Astrocyte (in vitro differentiated cells and primary cell): Measurements from ENCODE around the gene SPDYE16. TPM values are rescaled to one million over a fixed set of nuclear protein-coding genes. Genes with fewer than 3 reads are reported as not detected.
A peak's percentile ranks its signal among the peaks of the same experiment; 100 is the strongest.
"Not testable (repeated sequence)": the region's sequence is repeated elsewhere in the genome, so short reads cannot be mapped to it uniquely, and the experiment has no call there.

ENCODE experiments used
- DNase-seq: peaks from one replicate; pipeline ENCODE4 v3.0.0-alpha.2; 2010; ENCODE audit warnings: low read depth
- FAIRE-seq: peaks from 2 replicates; lab custom pipeline; 2011; peaks lifted over from hg19 to GRCh38; lab: Jason Lieb, UNC
- H2AFZ ChIP-seq: 2 replicates; pipeline ENCODE4 v1.6.0; 2012; ENCODE audit warnings: low read depth, low read length, inconsistent platforms
- H3K27ac ChIP-seq: 2 replicates; pipeline ENCODE4 v1.5.1; 2011; ENCODE audit warnings: low read depth, low read length, inconsistent platforms
- H3K27me3 ChIP-seq: 2 replicates; pipeline ENCODE4 v1.6.0; 2011; ENCODE audit warnings: low read length, inconsistent platforms; ENCODE audit not compliant: insufficient read depth
- H3K36me3 ChIP-seq: 2 replicates; pipeline ENCODE4 v1.5.1; 2011; ENCODE audit warnings: low read length, inconsistent platforms; ENCODE audit not compliant: insufficient read depth
- H3K4me1 ChIP-seq: 2 replicates; pipeline ENCODE4 v1.5.1; 2011; ENCODE audit warnings: low read length, inconsistent platforms; ENCODE audit not compliant: insufficient read depth
- H3K4me2 ChIP-seq: 2 replicates; pipeline ENCODE4 v1.6.0; 2012; ENCODE audit warnings: low read length, inconsistent platforms
- H3K4me3 ChIP-seq: 2 replicates; pipeline ENCODE4 v1.5.1; 2011; ENCODE audit warnings: low read depth, mild to moderate bottlenecking, low read length, inconsistent platforms; ENCODE audit not compliant: insufficient read depth
- H3K79me2 ChIP-seq: 2 replicates; pipeline ENCODE4 v1.6.0; 2012; ENCODE audit warnings: mild to moderate bottlenecking, low read length, inconsistent platforms; ENCODE audit not compliant: insufficient read depth
- H3K9ac ChIP-seq: 2 replicates; pipeline ENCODE4 v1.6.0; 2012; ENCODE audit warnings: mild to moderate bottlenecking, low read length, inconsistent platforms
- H3K9me3 ChIP-seq: 2 replicates; pipeline ENCODE4 v1.5.1; 2012; ENCODE audit warnings: low read depth, mild to moderate bottlenecking, low read length, inconsistent platforms; ENCODE audit not compliant: insufficient read depth
- H4K20me1 ChIP-seq: 2 replicates; pipeline ENCODE4 v1.6.0; 2012; ENCODE audit warnings: low read length, inconsistent platforms; ENCODE audit not compliant: insufficient read depth
- H3K27ac Mint-ChIP-seq: one replicate; pipeline ENCODE4 v1.8.0; 2021; ENCODE audit warnings: mild to moderate bottlenecking, mixed read lengths; ENCODE audit not compliant: unreplicated experiment
- H3K27me3 Mint-ChIP-seq: one replicate; pipeline ENCODE4 v1.8.0; 2021; ENCODE audit warnings: low read depth, mixed read lengths; ENCODE audit not compliant: unreplicated experiment
- H3K36me3 Mint-ChIP-seq: one replicate; pipeline ENCODE4 v1.8.0; 2021; ENCODE audit warnings: low read depth, mixed read lengths; ENCODE audit not compliant: unreplicated experiment
- H3K4me1 Mint-ChIP-seq: one replicate; pipeline ENCODE4 v1.8.0; 2021; ENCODE audit warnings: low read depth, mixed read lengths; ENCODE audit not compliant: unreplicated experiment
- H3K4me3 Mint-ChIP-seq: one replicate; pipeline ENCODE4 v1.8.0; 2021; ENCODE audit warnings: mild to moderate bottlenecking, moderate library complexity, mixed read lengths; ENCODE audit not compliant: unreplicated experiment
- H3K9me3 Mint-ChIP-seq: one replicate; pipeline ENCODE4 v1.8.0; 2021; ENCODE audit warnings: mild to moderate bottlenecking, mixed read lengths; ENCODE audit not compliant: unreplicated experiment
- total RNA-seq: library from RNA; stranded (reverse); gene quantifications from 2 replicates; pipeline ENCODE4 v1.2.1, GENCODE V29; 2021

The SPDYE16 gene
- total RNA-seq, 1 donor from 2014 or later: not detected

- not testable (repeated sequence) for H2AFZ ChIP-seq, H3K9me3 Mint-ChIP-seq, H3K4me3 ChIP-seq, DNase-seq, H3K27ac ChIP-seq, H3K9me3 ChIP-seq, H4K20me1 ChIP-seq, H3K36me3 Mint-ChIP-seq, FAIRE-seq, H3K4me1 Mint-ChIP-seq, H3K27me3 Mint-ChIP-seq, H3K27ac Mint-ChIP-seq, H3K4me3 Mint-ChIP-seq, H3K9ac ChIP-seq, H3K4me2 ChIP-seq, H3K27me3 ChIP-seq, H3K36me3 ChIP-seq, H3K4me1 ChIP-seq
- H3K79me2 ChIP-seq: peaks cover 30% of the 10 kb centered on the region
These were observed 17.1 kb upstream of the SPDYE16 start for GRCh38 chr7:76560157-76560556.

- H3K27me3 Mint-ChIP-seq, H3K9me3 Mint-ChIP-seq: not testable (repeated sequence)
These were observed 16.6 kb upstream of the SPDYE16 start for GRCh38 chr7:76559685-76560084.

GRCh38 chr7:76551992-76552391 lies 8.9 kb upstream of the SPDYE16 start:
- peak overlapping the region; percentile 40 for H3K4me3 Mint-ChIP-seq
- H3K4me1 ChIP-seq, H3K4me2 ChIP-seq, H3K36me3 ChIP-seq, H4K20me1 ChIP-seq, H3K4me1 Mint-ChIP-seq, H3K9ac ChIP-seq, H3K27ac Mint-ChIP-seq, H2AFZ ChIP-seq, H3K9me3 ChIP-seq, FAIRE-seq, H3K27me3 ChIP-seq, H3K4me3 ChIP-seq, H3K27me3 Mint-ChIP-seq, H3K36me3 Mint-ChIP-seq, H3K9me3 Mint-ChIP-seq, DNase-seq, H3K27ac ChIP-seq: not testable (repeated sequence)
- H3K79me2 ChIP-seq: peaks cover 42% of the 10 kb centered on the region

More at GRCh38 chr7:76559685-76560084, 16.6 kb upstream of the SPDYE16 start:
- not testable (repeated sequence) for DNase-seq, H2AFZ ChIP-seq, H3K36me3 ChIP-seq, H3K4me2 ChIP-seq, H3K4me3 ChIP-seq, H3K4me3 Mint-ChIP-seq, H3K36me3 Mint-ChIP-seq, H3K4me1 Mint-ChIP-seq, H3K9ac ChIP-seq, H3K4me1 ChIP-seq, H3K27ac ChIP-seq, H4K20me1 ChIP-seq, H3K27me3 ChIP-seq, H3K9me3 ChIP-seq
- H3K27ac Mint-ChIP-seq: peak overlapping the region; percentile 35
- peaks cover 30% of the 10 kb centered on the region for H3K79me2 ChIP-seq
- FAIRE-seq: peak; percentile 41

- not testable (repeated sequence) for H3K9me3 ChIP-seq, DNase-seq, FAIRE-seq, H4K20me1 ChIP-seq, H3K4me1 ChIP-seq, H3K36me3 Mint-ChIP-seq, H3K4me1 Mint-ChIP-seq, H3K27me3 Mint-ChIP-seq, H3K27me3 ChIP-seq, H3K36me3 ChIP-seq, H3K9me3 Mint-ChIP-seq
- H3K79me2 ChIP-seq: peaks cover 27% of the 10 kb centered on the region
- H3K4me3 Mint-ChIP-seq: peak overlapping the region; percentile 94
- peak overlapping the region; percentile 91 for H3K9ac ChIP-seq
- H3K4me2 ChIP-seq: peak overlapping the region; percentile 84
- peak overlapping the region; percentile 91 for H3K27ac Mint-ChIP-seq
- peak overlapping the region; percentile 87 for H3K27ac ChIP-seq
- peak overlapping the region; percentile 73 for H3K4me3 ChIP-seq
- H2AFZ ChIP-seq: peak overlapping the region; percentile 87
These were observed 6.8 kb upstream of the SPDYE16 start for GRCh38 chr7:76549855-76550248.

GRCh38 chr7:76549025-76549854 lies 6.1 kb upstream of the SPDYE16 start:
- not testable (repeated sequence) for H3K36me3 ChIP-seq, FAIRE-seq, H3K36me3 Mint-ChIP-seq, H3K4me1 ChIP-seq, H3K9me3 ChIP-seq, H3K4me1 Mint-ChIP-seq, H4K20me1 ChIP-seq, H3K27me3 ChIP-seq, H3K27me3 Mint-ChIP-seq, H3K9me3 Mint-ChIP-seq
- Histone ChIP-seq H3K27ac (peak overlapping the region; percentile 87), H3K4me3 (peak overlapping the region; percentile 73), H2AFZ (peak overlapping the region; percentile 87), H3K9ac (peak overlapping the region; percentile 91), H3K4me2 (peak overlapping the region; percentile 84), H3K79me2 (peaks cover 27% of the 10 kb centered on the region)
- peak overlapping the region; percentile 94 for H3K4me3 Mint-ChIP-seq
- peak; percentile 74 for DNase-seq
- H3K27ac Mint-ChIP-seq: peak overlapping the region; percentile 77

DNA sequence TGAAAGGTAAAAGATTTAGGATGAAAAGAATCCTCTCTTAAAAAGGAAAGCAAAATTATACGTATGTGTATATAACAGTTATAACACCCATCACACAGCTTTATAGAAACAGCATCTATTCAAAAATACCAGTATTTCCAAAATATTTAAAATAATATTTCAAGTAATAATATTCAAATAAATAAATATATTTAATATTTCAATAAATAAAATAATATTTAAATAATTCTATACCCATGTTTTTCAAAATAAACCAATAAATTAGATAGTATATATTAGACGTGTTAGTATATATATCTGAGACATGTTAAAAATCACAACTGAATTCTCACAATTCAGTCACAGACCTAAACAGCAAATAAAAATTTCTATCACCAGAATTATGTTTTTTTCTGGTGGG lies 11.5 kb downstream of the SPDYE16 start:
- not testable (repeated sequence) for H3K9me3 ChIP-seq, H3K9me3 Mint-ChIP-seq, H3K4me1 Mint-ChIP-seq, H3K36me3 ChIP-seq, DNase-seq, H3K4me1 ChIP-seq, H3K4me2 ChIP-seq, H3K79me2 ChIP-seq, H2AFZ ChIP-seq, H3K4me3 Mint-ChIP-seq, H3K27ac ChIP-seq, H3K27me3 Mint-ChIP-seq, H3K36me3 Mint-ChIP-seq, H3K4me3 ChIP-seq, H3K9ac ChIP-seq, FAIRE-seq, H3K27ac Mint-ChIP-seq, H3K27me3 ChIP-seq, H4K20me1 ChIP-seq
